HG03457 (cell line): Measurements from ENCODE around the gene TGFBI.

Experiments
- ATAC-seq: cut with Tn5 transposase; IDR thresholded peaks from one replicate; pipeline ENCODE4 v1.9.1; 2021; ENCODE audit warnings: moderate number of reproducible peaks; ENCODE audit not compliant: unreplicated experiment

The TGFBI gene

DNA sequence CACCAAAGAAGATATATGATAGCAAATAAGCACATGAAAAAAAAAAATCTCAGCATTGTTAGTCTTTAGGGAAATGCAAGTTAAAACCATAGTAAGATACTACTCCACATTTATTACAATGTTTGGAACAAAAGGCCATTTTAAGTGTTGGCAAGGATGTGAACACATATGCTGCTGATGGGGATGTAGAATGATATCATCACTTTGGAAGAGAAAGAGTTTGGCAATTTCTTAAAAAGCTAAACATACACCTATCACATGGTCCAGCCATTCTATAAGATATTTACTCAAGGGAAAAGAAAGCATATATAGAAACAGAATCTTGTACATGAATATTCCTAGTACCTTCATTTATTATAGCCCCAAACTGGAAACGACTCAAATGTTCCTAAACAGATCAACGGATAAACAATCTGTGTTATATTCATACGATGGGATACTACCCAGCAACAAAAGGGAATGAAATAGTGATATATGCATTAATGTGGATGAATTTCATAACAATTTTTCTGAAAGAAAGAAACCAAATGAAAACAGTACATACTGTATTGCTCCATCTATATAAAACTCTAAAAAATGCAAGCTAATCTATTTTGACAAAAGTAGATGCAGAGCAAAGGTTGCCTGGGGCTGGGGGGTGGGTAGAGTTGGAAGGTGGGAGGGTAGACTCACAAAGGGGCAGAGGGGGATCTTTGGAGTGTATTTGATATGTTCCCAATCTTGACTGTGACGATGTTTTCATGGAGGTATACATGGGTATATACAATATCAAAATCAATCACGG, 58.2 kb downstream of the TGFBI start:
- ATAC-seq, result no peak

- ATAC-seq, result no peak
Measured at GRCh38 chr5:136087961-136088871, 59.4 kb downstream of the TGFBI start.

- ATAC-seq, result no peak
Measured at GRCh38 chr5:136089791-136090190, 61.0 kb downstream of the TGFBI start.

GRCh38 chr5:136090319-136090718, 61.5 kb downstream of the TGFBI start:
- no peak for ATAC-seq

GRCh38 chr5:136094189-136094912, 65.6 kb downstream of the TGFBI start:
- ATAC-seq, result no peak

- no peak for ATAC-seq
Measured at GRCh38 chr5:136094913-136095641, 66.3 kb downstream of the TGFBI start.

DNA sequence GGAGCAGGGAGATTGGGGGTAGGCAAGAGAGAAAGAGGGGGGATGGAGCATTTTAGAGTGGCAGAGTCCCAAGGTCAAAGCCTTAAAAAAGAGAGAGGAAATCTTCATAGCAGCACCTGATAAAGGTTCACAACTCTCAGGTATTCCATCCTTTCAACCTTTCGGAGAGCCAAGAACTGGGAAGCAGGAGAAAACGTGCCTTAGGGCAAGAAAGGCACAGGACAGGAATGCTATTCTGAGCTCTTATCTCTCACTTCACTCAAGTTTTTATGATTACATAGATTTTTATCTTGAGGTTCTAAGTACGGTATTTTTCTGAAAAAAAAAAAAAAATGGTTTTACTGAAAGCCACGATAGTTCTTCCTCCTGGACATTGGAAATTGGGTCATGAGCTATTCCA, 69.4 kb downstream of the TGFBI start:
- ATAC-seq, result no peak

GRCh38 chr5:136099870-136100269, 71.1 kb downstream of the TGFBI start:
- ATAC-seq, result no peak

- ATAC-seq, result no peak
Measured at GRCh38 chr5:136101884-136102283, 73.1 kb downstream of the TGFBI start.

DNA sequence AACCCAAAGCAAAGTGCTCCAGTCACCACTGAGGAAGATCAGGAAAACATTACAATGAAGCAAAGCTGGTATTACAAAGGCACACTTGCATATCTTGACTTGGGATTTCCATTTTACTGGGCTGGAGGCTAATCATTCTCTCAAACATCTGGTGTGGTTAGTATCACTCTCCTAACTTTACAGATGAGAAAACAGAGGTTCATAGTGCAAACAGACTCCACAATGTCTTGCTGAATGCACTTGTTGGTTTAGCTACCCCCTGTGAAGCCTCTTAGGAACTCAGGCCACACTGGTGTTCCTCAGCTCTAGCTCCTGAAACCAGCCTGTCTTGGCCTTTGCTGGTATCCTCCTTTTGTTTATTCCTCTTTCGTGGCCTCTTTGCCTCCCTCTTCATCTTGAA, 74.3 kb downstream of the TGFBI start:
- ATAC-seq, result peak; percentile 63

DNA sequence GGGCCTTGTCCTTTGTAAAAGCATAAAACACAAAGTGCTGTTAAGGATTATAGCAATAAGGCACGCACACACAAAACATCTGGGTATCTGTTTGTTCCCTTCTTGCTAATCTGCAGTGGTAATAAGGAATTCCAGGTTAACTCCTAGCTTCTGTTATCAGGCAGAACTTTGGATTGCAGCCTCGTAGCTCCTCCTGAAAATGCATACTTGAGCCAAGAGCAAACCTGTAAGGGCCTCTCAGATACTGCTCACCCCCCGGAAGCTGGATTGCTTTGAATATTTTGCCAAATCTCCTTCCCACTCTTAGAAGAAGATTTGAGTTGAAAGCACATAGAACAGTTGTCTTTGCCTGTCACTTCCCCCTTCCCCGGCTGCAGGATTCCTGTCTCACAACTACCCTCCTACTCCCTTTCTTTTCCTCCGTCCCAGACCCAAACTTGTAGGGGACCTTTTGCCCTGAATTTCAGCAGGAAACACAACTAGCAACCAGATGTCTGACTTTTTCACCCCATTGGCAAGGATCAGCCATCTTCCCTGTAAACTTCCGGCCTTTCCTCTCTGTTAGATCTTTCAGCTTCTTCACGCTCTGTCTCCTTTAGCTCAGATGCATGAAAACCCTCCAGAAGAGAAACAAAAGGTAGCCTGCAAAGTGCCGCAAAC, 75.6 kb downstream of the TGFBI start:
- ATAC-seq, result no peak

- no peak for ATAC-seq
Measured at GRCh38 chr5:136106351-136107031, 77.7 kb downstream of the TGFBI start.

- peak; percentile 72 for ATAC-seq
Measured at GRCh38 chr5:136108180-136108611, 79.4 kb downstream of the TGFBI start.

DNA sequence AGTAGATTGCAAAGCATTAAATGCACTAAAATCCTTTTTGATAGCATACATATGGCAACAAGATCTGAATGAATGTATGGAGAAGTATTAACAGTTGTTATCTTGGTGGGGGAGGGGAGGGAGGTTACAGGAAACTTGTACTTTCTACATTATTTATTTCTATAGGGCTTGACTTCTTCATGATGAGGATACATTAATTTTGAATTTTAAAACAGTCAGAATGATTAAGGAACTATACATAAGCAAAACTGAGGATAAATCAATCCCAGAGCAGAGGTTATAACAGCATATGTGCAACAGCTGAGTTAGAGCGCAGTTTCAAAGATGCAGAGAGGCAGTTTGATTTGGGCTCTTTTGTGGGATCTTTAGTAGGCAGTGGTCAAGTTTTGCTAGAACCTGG, 80.0 kb downstream of the TGFBI start:
- no peak for ATAC-seq

DNA sequence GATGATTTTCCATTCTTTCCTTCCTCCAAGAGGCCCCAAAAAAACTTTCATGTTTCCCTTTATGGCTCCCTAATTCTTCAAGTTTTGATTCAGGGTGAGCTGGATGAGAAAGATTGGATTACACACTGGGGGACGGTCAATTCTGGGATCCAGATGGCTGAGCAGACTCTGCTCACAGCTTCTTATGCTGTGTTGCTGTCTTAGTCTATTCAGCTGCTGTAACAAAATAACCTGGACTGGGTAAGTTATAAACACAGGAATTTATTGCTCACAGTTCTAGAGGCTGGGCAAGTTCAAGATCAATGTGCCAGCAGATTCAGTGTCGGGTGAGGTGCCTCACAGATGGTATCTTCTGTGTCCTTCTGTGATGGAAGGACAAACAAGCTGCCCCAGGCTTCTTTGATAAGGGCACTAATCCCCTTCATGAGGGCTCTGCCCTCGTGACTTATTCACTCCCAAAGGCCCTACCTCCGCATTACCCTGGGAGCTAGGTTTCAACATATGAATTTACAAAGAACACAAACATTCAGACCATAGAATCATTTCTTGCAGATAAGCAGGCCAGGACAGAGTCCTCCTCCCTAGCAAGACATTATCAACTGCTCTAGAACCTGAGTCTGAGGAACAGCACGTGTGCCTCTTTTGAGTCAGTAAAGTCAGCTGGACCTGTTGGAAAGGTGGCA, 80.8 kb downstream of the TGFBI start:
- no peak for ATAC-seq
